SK-N-SH treated with all-trans-retinoic acid at 6 μM for 48 hours (cell line): ENCODE results near the gene IKZF1.

Source experiments
- BACH2 ChIP-seq: fragments of 250-450 bp; sonication (Bioruptor Pico); IDR thresholded peaks from 2 replicates; pipeline ENCODE4 v1.9.0; 2021; ENCODE audit warnings: mild to moderate bottlenecking, borderline replicate concordance
- CSDC2 ChIP-seq: fragments of 250-450 bp; sonication (Bioruptor Pico); IDR thresholded peaks from 2 replicates; pipeline ENCODE4 v1.5.0; 2020; ENCODE audit warnings: mild to moderate bottlenecking, moderate library complexity
- ISL1 ChIP-seq: fragments of 250-450 bp; sonication (Bioruptor Pico); IDR thresholded peaks from 2 replicates; pipeline ENCODE4 v2.1.2; 2022; ENCODE audit warnings: mild to moderate bottlenecking, moderate library complexity
- TF ChIP-seq, protein P1 (sequence below): fragments of 250-450 bp; sonication (Bioruptor Pico); IDR thresholded peaks from 2 replicates; pipeline ENCODE4 v1.8.0; 2021; ENCODE audit warnings: low read depth, mild to moderate bottlenecking, moderate library complexity, borderline replicate concordance

DNA sequence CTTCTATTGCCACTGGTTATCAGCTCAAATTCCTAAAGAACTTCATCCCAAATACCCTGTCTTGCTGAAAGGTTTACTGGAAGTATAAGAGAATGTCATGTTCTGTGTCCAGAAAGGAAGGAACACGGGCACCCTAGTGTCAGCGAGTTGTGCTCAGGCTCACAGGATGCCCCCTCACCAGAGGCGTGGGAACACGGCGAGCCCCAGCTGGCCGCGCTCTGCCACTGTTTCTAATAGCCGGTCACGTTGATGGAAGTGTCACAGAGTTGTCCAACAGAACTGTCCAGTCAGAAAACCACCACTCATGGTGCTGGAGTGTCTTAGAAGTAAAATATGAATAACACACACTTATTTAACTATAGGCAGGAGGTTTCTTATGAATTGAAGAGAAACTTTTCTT is 72.8 kb downstream of the IKZF1 start:
- no peak for TF ChIP-seq ISL1 (CRISPR knock-in tag)
- TF ChIP-seq, protein P1, sequence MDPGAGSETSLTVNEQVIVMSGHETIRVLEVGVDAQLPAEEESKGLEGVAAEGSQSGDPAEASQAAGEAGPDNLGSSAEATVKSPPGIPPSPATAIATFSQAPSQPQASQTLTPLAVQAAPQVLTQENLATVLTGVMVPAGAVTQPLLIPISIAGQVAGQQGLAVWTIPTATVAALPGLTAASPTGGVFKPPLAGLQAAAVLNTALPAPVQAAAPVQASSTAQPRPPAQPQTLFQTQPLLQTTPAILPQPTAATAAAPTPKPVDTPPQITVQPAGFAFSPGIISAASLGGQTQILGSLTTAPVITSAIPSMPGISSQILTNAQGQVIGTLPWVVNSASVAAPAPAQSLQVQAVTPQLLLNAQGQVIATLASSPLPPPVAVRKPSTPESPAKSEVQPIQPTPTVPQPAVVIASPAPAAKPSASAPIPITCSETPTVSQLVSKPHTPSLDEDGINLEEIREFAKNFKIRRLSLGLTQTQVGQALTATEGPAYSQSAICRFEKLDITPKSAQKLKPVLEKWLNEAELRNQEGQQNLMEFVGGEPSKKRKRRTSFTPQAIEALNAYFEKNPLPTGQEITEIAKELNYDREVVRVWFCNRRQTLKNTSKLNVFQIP (CRISPR knock-in tag): no peak
- no peak for TF ChIP-seq CSDC2
- TF ChIP-seq BACH2 (CRISPR knock-in tag): no peak
